Mucosa of descending colon (tissue), 3 donors: ENCODE results near the gene NTM. TPM values are rescaled to one million over a fixed set of nuclear protein-coding genes. Genes with fewer than 3 reads are reported as not detected.

Experiments
- ATAC-seq: fragments of 200-7000 bp; cut with Tn5 transposase; one replicate; pipeline ENCODE4 v1.9.1; 2020; ENCODE audit warnings: mild to moderate bottlenecking, moderate library complexity
- DNase-seq, 3 donors: peaks; one replicate each; pipeline ENCODE4 v3.0.0-alpha.2; 2020
- H3K36me3 ChIP-seq: fragments of 200-600 bp; one replicate; pipeline ENCODE4 v1.8.0; 2021; ENCODE audit warnings: low read depth, mild to moderate bottlenecking
- H3K4me1 ChIP-seq: fragments of 200-600 bp; one replicate; pipeline ENCODE4 v1.8.0; 2021; ENCODE audit warnings: low read depth, mild to moderate bottlenecking
- H3K4me3 ChIP-seq: fragments of 200-600 bp; one replicate; pipeline ENCODE4 v1.8.0; 2021; ENCODE audit warnings: mild to moderate bottlenecking
- H3K9me3 ChIP-seq: fragments of 200-600 bp; one replicate; pipeline ENCODE4 v1.8.0; 2021; ENCODE audit warnings: mild to moderate bottlenecking
- CTCF ChIP-seq: fragments of 200-600 bp; IDR thresholded peaks from one replicate; pipeline ENCODE4 v1.8.0; 2022; ENCODE audit warnings: antibody characterized with exemption, mild to moderate bottlenecking
- intact Hi-C, 2 donors: fragments of 100-400 bp; cut with DNase I in 1 of 2; cut with micrococcal nuclease in 1 of 2; formaldehyde crosslinking; loops; one replicate each; pipeline versions ENCODE4 v1.11.0 to v1.11.1; 2022; cut with DNase I, micrococcal nuclease
- total RNA-seq, 3 donors: library from RNA; stranded (reverse); fragmentation: NEBNext Ultra II Directional in 2 of 3; extraction: Animal tissue kit (Norgen Biotek cat#: 25700) in 2 of 3; gene quantifications; one replicate each; pipeline versions ENCODE4 v1.2.1 to v1.2.4, GENCODE V29; 2021 to 2023
- donor health status: DM: no; HTN: no; CAD: no; lungs with moderate emphysema.
- donor health status: DM: no; HTN: no; CAD: no.
- donor health status: DM: no; HTN: yes; CAD: no.

Gene NTM
- total RNA-seq, 3 donors from 2014 or later: 0.64 to 7.7 (median 1.2) TPM

DNA sequence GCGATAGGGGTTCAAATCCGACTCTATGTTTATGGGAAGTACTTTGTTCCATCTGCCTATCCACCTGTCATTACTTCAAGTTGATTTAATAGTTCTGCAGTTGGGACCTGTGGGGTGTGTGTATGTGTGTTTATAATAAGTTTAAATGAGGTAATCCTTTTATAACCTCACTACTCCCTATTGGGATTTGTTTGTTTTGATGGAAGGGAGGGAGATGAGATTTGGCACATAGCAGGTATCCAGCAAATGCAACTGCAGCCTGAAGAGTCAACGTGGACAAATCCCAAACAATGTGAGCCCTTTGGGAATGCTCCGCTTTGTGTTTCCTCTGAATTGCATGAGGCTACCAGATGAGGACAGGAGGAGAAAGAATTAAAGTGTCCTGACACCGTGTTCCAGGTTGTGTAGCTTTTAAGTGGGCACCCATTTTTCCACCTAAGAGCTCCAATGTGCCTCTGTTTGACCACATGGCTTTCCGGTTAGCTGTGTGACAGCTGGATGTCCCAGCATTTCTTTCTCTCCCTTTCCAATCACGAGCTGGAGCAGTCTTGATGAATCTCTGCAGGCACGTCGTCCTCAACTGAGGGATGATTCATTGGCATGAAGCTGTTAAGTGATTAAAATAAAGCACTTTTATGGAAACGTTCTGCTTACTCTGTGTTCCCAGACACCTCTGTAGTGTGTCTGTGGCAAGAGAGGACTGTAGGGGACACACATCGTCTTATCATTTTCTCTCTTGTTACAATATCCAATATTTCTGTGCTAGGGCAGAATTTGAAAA lies 610.7 kb downstream of the NTM start:
- no peak for TF ChIP-seq CTCF
- no peak for ATAC-seq
- no peak for DNase-seq

DNA sequence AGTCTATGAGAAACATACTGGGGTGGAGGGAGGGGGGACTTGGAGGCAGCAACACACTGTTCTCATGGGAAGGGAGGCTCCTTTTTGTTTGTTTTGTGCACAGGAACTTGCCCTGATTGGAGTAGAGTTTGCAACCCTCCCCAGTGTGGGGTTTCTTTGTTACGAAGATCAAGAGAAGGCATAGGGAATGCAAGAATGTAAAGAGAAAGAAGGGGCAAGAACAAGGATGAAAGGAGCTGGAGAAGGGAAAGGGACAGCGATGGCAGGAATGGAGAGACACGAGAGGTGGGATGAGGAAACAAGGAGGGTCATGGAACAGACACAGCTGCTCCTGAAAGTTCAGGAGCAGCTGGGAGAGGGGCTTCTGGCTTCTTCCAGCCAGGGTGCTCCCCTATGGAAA lies 611.7 kb downstream of the NTM start:
- TF ChIP-seq CTCF: no peak
- Histone ChIP-seq H3K4me3 (no peak overlapping the region), H3K4me1 (no peaks in the 10 kb centered on the region), H3K36me3 (no peaks in the 10 kb centered on the region), H3K9me3 (no peaks in the 10 kb centered on the region)
- intact Hi-C loops: no loop called here
- ATAC-seq: no peak
- DNase-seq: no peak

More for the DNA sequence above, 610.7 kb downstream of the NTM start:
- Histone ChIP-seq H3K4me1 (no peaks in the 10 kb centered on the region), H3K9me3 (no peaks in the 10 kb centered on the region), H3K4me3 (no peak overlapping the region), H3K36me3 (no peaks in the 10 kb centered on the region)
- intact Hi-C loops: no loop called here

GRCh38 chr11:131985846-131986301 lies 615.5 kb downstream of the NTM start:
- intact Hi-C loops: no loop called here
- H3K9me3 ChIP-seq: no peaks in the 10 kb centered on the region
- no peak for ATAC-seq
- TF ChIP-seq CTCF: no peak
- no peaks in the 10 kb centered on the region for H3K4me1 ChIP-seq
- DNase-seq: no peak
- no peaks in the 10 kb centered on the region for H3K36me3 ChIP-seq
- H3K4me3 ChIP-seq: no peak overlapping the region

DNA sequence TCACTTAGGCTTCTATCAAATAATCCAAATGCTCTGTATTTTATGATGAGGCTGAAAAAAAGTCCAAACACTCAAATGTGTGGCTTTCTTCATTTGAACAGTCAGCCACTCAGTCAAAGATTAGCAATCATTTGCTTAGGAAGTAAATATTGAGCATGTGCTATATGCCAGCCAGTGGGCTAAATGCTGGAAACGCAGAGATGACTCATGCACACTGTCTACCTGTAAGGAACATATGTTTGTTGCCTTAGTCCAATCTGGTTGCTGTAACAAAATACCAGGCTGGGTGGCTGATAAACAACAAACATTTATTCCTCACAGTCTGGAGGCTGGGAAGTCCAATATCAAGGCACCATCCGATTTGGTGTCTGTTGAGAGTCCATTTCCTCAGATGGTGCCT lies 617.3 kb downstream of the NTM start:
- no peak for ATAC-seq
- no peak for DNase-seq
- no peaks in the 10 kb centered on the region for H3K4me1 ChIP-seq
- no peaks in the 10 kb centered on the region for H3K9me3 ChIP-seq
- intact Hi-C loops: no loop called here
- H3K4me3 ChIP-seq: no peak overlapping the region
- no peaks in the 10 kb centered on the region for H3K36me3 ChIP-seq
- TF ChIP-seq CTCF: no peak

- DNase-seq (no peak), ATAC-seq (no peak)
- intact Hi-C loops: no loop called here
- no peak overlapping the region for H3K4me3 ChIP-seq
- H3K36me3 ChIP-seq: no peaks in the 10 kb centered on the region
- TF ChIP-seq CTCF: no peak
- H3K4me1 ChIP-seq: no peaks in the 10 kb centered on the region
- peaks cover 17% of the 10 kb centered on the region for H3K9me3 ChIP-seq
Observed at GRCh38 chr11:131991606-131992005, 621.2 kb downstream of the NTM start.
